Body of pancreas (tissue), 4 donors: ENCODE data around the gene PLXNA1. TPM values are rescaled to one million over a fixed set of nuclear protein-coding genes. Genes with fewer than 3 reads are reported as not detected.

ENCODE experiments used
- ATAC-seq: fragments of 150-250 bp; one replicate; pipeline ENCODE4 v1.9.1; 2016
- DNase-seq, 4 donors: peaks; one replicate each; pipeline ENCODE4 v3.0.0-alpha.2; 2019
- H3K27ac ChIP-seq, 4 donors: fragments of 200-600 bp; sonication (generic); 1 replicate in 3 of 4; 2 replicates in 1 of 4; pipeline versions ENCODE4 v1.5.1 to v1.6.1; 2016 to 2019; ENCODE audit warnings: mild to moderate bottlenecking in 1 of 4, mixed read lengths in 1 of 4, moderate library complexity in 1 of 4
- H3K27me3 ChIP-seq, 2 donors: fragments of 200-600 bp; sonication (generic); one replicate each; pipeline ENCODE4 v1.6.0; 2016; ENCODE audit warnings: mild to moderate bottlenecking in 1 of 2
- H3K36me3 ChIP-seq, 2 donors: fragments of 200-600 bp; sonication (generic); replicated peaks in 1 of 2; 2 replicates each; pipeline ENCODE4 v1.5.1; 2016; ENCODE audit warnings: low read depth in 2 of 2; ENCODE audit not compliant: insufficient read depth in 1 of 2
- H3K4me1 ChIP-seq: fragments of 200-600 bp; sonication (generic); one replicate; pipeline ENCODE4 v1.6.0; 2016
- H3K4me3 ChIP-seq, 2 donors: fragments of 200-600 bp; sonication (generic); 1 replicate in 1 of 2; 2 replicates in 1 of 2; pipeline ENCODE4 v1.5.1; 2016 to 2019
- H3K9me3 ChIP-seq, 3 donors: fragments of 200-600 bp; sonication (generic); 1 replicate in 2 of 3; 2 replicates in 1 of 3; pipeline ENCODE4 v1.5.1; 2016
- CTCF ChIP-seq, 7 experiments: fragments of 450-650 bp in 4 of 7; fragments of 200-600 bp in 3 of 7; sonication (generic) in 3 of 7; IDR thresholded peaks; one replicate each; pipeline ENCODE4 v1.5.1; 2016 to 2019; ENCODE audit warnings: antibody characterized with exemption in 7 of 7
- POLR2A ChIP-seq, 3 donors: fragments of 450-650 bp; IDR thresholded peaks; one replicate each; pipeline ENCODE4 v1.6.1; 2016; ENCODE audit warnings: antibody characterized with exemption in 3 of 3, mild to moderate bottlenecking in 2 of 3
- WGBS, 2 donors: methylation state at CpG; one replicate each; pipeline ENCODE4 v1.1.5; 2017; 5-methylcytosine and 5-hydroxymethylcytosine counted together
- intact Hi-C: fragments of 100-400 bp; cut with DNase I; formaldehyde crosslinking; loops from one replicate; pipeline ENCODE4 v1.15.1; 2023
- total RNA-seq, 2 donors: library from RNA; depleted of rRNA; stranded (reverse); fragments of >200 nt; gene quantifications; one replicate each; pipeline ENCODE4 v1.1.0, GENCODE V29; 2016

The PLXNA1 gene
- total RNA-seq, 2 donors from 2014 or later, result 13.2 to 25.1 TPM

DNA sequence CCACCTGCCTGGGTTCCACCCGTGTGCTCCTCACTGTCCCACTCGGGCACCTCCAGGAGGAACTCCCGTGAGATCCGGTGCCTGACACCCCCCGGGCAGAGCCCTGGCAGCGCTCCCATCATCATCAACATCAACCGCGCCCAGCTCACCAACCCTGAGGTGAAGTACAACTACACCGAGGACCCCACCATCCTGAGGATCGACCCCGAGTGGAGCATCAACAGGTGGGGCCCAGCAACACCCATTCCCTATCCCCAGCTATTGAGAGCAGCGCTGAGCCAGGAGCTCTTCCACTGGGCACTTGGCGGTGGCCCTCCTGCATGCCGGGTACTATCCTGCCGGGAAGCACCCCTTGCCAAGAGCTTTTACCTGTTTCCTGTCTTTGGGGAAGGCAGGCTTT is 33.5 kb downstream of the PLXNA1 start:
- ATAC-seq (no peak), DNase-seq (no peak)
- H3K27me3 ChIP-seq, result no peaks in the 10 kb centered on the region
- no peaks in the 10 kb centered on the region for H3K4me1 ChIP-seq
- intact Hi-C loops, result no loop called here
- no peaks in the 10 kb centered on the region for H3K9me3 ChIP-seq
- no peak overlapping the region for H3K27ac ChIP-seq
- 80 to 90% methylated on average over 3 to 15 of the region's 15 CpGs for WGBS, 2 donors
- H3K4me3 ChIP-seq, result no peak overlapping the region
- TF ChIP-seq CTCF (IDR thresholded peaks at IDR 0.05) (no peak), POLR2A (IDR thresholded peaks at IDR 0.05) (no peak)
- H3K36me3 ChIP-seq, result peaks cover 5 to 10% of the 10 kb centered on the region in 2 donors

- H3K9me3 ChIP-seq, result no peaks in the 10 kb centered on the region
- no peak overlapping the region for H3K4me3 ChIP-seq
- DNase-seq (no peak), ATAC-seq (no peak)
- intact Hi-C loops, result no loop called here
- H3K27ac ChIP-seq, result no peak overlapping the region
- no peak for TF ChIP-seq CTCF (IDR thresholded peaks at IDR 0.05)
- no peak for TF ChIP-seq POLR2A (IDR thresholded peaks at IDR 0.05)
- peaks cover 0 to 10% of the 10 kb centered on the region in 2 donors for H3K36me3 ChIP-seq
- H3K4me1 ChIP-seq, result no peaks in the 10 kb centered on the region
- WGBS, 2 donors, result 94 to 96% methylated on average over 10 to 12 of the region's 16 CpGs
- H3K27me3 ChIP-seq, result no peaks in the 10 kb centered on the region
These were observed 34.3 kb downstream of the PLXNA1 start for GRCh38 chr3:127017229-127017628.

DNA sequence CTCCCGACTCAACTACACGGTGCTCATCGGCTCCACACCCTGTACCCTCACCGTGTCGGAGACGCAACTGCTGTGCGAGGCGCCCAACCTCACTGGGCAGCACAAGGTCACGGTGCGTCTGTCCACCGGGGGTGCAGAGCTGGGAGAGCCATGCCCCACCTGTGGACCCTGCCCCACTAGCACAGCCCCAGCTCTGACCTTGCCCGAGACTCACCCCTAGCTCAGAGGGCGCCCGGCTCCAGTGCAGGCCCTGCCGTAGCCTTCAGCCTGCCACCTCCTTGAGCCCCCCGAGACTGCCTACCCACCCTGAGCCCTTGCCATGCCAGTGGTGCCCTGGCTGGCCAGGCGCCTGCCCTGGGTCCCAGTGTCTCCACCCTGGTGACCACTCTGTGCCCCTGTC is 34.9 kb downstream of the PLXNA1 start:
- Histone ChIP-seq H3K4me3 (no peak overlapping the region), H3K36me3 (peaks cover 0 to 12% of the 10 kb centered on the region in 2 donors)

DNA sequence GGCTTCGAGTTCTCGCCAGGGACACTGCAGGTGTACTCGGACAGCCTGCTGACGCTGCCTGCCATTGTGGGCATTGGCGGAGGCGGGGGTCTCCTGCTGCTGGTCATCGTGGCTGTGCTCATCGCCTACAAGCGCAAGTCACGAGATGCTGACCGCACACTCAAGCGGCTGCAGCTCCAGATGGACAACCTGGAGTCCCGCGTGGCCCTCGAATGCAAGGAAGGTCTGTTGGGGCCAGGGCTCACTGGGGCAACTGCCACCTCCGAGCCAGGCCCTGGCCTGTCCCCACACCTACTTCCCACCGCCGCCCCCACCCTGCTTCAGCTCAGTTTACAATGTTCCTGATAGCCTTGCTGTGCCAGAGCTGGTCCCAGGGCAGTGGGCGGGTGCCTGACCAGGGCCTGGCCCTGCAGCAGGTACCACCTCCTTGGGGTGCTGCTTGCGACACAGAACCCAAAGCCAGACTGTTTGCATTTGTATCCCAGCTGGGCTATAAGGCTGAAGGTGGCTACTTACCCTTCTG is 35.5 kb downstream of the PLXNA1 start:
- no peak for ATAC-seq
- Histone ChIP-seq H3K9me3 (no peaks in the 10 kb centered on the region), H3K36me3 (peaks cover 0 to 12% of the 10 kb centered on the region in 2 donors), H3K4me1 (no peaks in the 10 kb centered on the region), H3K27me3 (no peaks in the 10 kb centered on the region), H3K27ac (no peak overlapping the region), H3K4me3 (no peak overlapping the region)
- no peak for DNase-seq
- WGBS, 2 donors, result 96 to 97% methylated on average over 12 to 16 of the region's 20 CpGs
- intact Hi-C loops, result no loop called here
- no peak for TF ChIP-seq CTCF (IDR thresholded peaks at IDR 0.05)
- no peak for TF ChIP-seq POLR2A (IDR thresholded peaks at IDR 0.05)

More for the DNA sequence above, 34.9 kb downstream of the PLXNA1 start:
- ATAC-seq (no peak), DNase-seq (no peak)
- intact Hi-C loops, result no loop called here
- H3K9me3 ChIP-seq, result no peaks in the 10 kb centered on the region
- no peak overlapping the region for H3K27ac ChIP-seq
- TF ChIP-seq POLR2A (IDR thresholded peaks at IDR 0.05) (no peak), CTCF (IDR thresholded peaks at IDR 0.05) (no peak)
- H3K27me3 ChIP-seq, result no peaks in the 10 kb centered on the region
- 97 to 99% methylated on average over 11 to 12 of the region's 17 CpGs for WGBS, 2 donors
- no peaks in the 10 kb centered on the region for H3K4me1 ChIP-seq

- TF ChIP-seq POLR2A (IDR thresholded peaks at IDR 0.05) (no peak), CTCF (IDR thresholded peaks at IDR 0.05) (no peak)
- no peak overlapping the region for H3K4me3 ChIP-seq
- H3K4me1 ChIP-seq, result no peaks in the 10 kb centered on the region
- H3K27ac ChIP-seq, result no peak overlapping the region
- no peaks in the 10 kb centered on the region for H3K27me3 ChIP-seq
- 87% methylated on average over 8 of the region's 8 CpGs; no CpG with 5 or more reads in 1 of the 2 donors for WGBS, 2 donors
- intact Hi-C loops, result no loop called here
- no peak for ATAC-seq
- peaks cover 0 to 9% of the 10 kb centered on the region in 2 donors for H3K36me3 ChIP-seq
- H3K9me3 ChIP-seq, result no peaks in the 10 kb centered on the region
- no peak for DNase-seq
These were observed 36.5 kb downstream of the PLXNA1 start for GRCh38 chr3:127019449-127019848.
